ENCODE measurements around the gene PRDM13.
"Not testable (repeated sequence)": the region's sequence is repeated elsewhere in the genome, so short reads cannot be mapped to it uniquely, and the experiment has no call there.

PRDM13 gene

DNA sequence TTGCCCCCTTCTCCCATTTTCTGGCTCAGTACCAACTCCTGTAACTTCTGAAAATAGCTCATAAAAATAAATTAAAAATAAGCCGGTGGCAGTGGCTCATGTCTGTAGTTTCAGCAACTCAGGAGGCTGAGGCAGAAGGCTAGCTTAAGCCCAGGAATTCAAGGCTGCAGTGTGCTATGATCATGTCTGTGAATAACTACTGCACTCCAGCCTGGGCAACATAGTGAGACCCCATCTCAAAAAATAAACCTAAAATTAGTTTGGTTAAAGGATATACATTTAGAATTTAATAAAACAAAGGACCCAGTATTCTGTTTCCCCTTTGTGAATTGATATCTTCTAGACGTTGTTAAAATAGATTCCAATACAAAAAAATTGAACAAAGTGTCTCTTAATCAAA is 10.5 kb downstream of the PRDM13 start:
- TF ChIP-seq, protein P1, sequence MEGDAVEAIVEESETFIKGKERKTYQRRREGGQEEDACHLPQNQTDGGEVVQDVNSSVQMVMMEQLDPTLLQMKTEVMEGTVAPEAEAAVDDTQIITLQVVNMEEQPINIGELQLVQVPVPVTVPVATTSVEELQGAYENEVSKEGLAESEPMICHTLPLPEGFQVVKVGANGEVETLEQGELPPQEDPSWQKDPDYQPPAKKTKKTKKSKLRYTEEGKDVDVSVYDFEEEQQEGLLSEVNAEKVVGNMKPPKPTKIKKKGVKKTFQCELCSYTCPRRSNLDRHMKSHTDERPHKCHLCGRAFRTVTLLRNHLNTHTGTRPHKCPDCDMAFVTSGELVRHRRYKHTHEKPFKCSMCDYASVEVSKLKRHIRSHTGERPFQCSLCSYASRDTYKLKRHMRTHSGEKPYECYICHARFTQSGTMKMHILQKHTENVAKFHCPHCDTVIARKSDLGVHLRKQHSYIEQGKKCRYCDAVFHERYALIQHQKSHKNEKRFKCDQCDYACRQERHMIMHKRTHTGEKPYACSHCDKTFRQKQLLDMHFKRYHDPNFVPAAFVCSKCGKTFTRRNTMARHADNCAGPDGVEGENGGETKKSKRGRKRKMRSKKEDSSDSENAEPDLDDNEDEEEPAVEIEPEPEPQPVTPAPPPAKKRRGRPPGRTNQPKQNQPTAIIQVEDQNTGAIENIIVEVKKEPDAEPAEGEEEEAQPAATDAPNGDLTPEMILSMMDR (IDR thresholded peaks at IDR 0.05), result no peak
- no peak for TF ChIP-seq ZFX (IDR thresholded peaks at IDR 0.05; ENCODE audit: borderline replicate concordance)

DNA sequence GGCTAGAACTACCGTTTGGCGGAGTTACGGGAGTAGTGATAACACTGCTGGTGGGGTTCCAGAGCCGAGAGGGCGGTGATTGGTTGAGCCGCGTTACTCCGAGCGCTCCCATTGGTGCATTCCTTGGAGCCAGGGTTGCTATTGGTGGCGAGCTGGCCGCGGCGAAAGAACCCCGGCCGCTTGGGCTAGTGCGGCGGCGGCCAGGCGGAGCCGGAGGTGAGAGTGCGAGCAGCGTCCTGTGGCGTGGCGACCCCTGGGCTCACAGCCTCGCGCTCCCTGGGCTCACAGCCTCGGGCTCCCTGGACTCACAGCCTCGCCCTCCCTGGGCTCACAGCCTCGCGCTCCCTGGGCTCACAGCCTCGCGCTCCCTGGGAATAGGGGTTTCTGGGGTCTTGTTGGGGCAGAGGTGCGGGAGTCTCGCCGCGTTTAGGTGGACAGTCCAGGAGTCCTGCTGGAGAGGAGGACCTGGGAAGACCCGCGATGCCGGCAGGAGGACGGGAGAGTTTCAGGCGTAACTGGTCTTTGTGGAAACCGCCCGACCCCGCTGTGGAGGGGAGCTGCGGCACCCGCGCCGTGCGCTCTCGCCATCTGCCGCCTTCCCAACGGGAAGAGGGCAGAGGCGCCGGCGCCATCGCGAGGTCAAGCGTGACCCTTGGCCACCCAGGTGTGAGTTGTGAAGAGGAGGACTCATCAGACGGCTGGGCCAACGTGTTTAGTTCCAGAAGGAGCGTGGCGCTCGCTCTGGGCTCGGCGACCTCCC is 12.2 kb downstream of the PRDM13 start:
- H3K27ac ChIP-seq, result no peak overlapping the region
- TF ChIP-seq ZFX (IDR thresholded peaks at IDR 0.05; ENCODE audit: borderline replicate concordance), result no peak
- TF ChIP-seq, protein P1 (IDR thresholded peaks at IDR 0.05), result no peak

More for the DNA sequence above, 10.5 kb downstream of the PRDM13 start:
- H3K27ac ChIP-seq, result no peak overlapping the region

DNA sequence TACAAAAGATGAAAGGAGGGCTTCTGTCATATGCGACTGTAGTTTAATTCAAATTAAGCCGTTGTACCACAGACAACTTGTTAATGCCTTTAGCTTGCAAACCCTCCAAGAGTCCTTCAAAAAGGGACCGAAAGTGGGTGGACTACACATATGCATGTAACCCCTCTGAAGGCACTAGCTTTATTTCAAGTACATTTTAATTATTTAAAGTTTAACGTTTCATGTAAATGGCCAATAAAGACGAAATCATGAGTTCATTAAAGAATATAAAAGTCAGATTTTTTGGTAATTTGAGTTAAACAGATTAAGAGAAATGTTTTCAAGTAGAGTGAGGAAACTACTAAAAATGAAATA is 12.8 kb downstream of the PRDM13 start:
- TF ChIP-seq ZFX (IDR thresholded peaks at IDR 0.05; ENCODE audit: borderline replicate concordance), result no peak
- TF ChIP-seq, protein P1 (IDR thresholded peaks at IDR 0.05), result no peak
- H3K27ac ChIP-seq, result no peak overlapping the region

DNA sequence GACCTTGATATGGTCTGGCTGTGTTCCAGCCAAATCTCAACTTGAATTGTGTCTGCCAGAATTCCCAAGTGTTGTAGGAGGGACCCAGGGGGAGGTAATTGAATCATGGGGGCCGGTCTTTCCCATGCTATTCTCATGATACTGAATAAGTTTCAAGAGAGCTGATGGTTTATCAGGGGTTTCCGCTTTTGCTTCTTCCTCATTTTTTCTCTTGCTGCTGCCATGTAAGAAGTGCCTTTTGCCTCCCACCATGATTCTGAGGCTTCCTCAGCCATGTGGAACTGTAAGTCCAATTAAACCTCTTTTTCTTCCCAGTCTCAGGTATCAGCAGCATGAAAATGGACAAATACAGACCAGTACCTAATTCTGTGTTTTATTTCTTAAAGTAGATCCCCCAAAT is 15.4 kb downstream of the PRDM13 start:
- not testable (repeated sequence) for H3K27ac ChIP-seq

DNA sequence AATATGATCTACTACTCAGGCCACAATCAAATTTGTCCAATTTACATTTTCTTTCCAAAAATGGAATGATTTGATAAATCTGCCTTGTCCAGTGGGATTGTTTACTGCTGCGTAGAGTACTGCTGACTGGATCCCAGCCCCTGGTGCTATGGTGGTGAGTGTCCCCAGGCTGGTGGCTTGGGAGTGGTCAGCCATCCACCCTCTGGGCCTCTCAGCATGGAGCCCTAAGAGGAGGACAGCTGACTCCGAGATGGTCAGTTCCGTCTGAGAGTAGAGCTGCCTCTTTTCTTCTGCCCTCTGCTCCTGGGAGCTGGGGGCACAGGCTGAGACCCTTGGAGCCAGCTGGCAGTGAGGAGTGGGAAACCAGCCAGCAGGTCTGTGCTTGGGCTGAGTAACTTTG is 22.7 kb downstream of the PRDM13 start:
- no peak for TF ChIP-seq ZFX (IDR thresholded peaks at IDR 0.05; ENCODE audit: borderline replicate concordance)
- no peak overlapping the region for H3K27ac ChIP-seq

DNA sequence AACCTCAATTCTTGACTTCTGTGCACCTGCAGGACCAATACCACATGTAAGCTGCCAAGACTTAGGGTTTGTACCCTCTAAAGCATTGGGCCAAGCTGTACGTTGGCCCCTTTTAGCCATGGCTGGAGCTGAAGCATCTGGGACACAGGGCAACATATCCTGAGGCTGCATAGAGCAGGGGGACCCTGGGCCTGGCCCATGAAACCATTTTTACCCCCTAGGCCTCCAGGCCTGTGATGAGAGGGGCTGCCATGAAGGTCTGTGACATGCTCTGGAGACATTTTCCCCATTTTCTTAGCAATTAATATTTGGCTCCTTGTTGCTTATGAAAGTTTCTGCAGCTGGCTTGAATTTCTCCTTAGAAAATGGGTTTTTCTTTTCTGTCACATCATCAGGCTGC is 31.0 kb downstream of the PRDM13 start:
- TF ChIP-seq, protein P1 (IDR thresholded peaks at IDR 0.05), result no peak
- no peak for TF ChIP-seq ZFX (IDR thresholded peaks at IDR 0.05; ENCODE audit: borderline replicate concordance)

DNA sequence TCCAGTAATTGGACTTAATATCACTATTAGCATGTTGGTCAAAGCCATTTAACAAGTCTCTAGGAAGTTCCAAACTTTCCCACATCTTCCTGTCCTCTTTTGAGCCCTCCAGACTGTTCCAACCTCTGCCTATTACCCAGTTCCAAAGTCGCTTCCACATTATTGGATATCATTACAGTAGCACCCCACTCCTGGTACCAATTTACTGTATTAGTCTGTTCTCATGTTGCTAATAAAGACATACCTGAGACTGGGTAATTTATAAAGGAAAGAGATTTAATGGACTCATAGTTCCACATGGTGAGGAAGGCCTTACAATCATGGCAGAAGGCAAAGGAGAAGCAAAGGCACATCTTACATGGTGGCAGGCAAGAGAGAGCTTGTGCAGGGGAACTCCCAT is 31.7 kb downstream of the PRDM13 start:
- not testable (repeated sequence) for H3K27ac ChIP-seq

More for the DNA sequence above, 31.0 kb downstream of the PRDM13 start:
- no peak overlapping the region for H3K27ac ChIP-seq

DNA sequence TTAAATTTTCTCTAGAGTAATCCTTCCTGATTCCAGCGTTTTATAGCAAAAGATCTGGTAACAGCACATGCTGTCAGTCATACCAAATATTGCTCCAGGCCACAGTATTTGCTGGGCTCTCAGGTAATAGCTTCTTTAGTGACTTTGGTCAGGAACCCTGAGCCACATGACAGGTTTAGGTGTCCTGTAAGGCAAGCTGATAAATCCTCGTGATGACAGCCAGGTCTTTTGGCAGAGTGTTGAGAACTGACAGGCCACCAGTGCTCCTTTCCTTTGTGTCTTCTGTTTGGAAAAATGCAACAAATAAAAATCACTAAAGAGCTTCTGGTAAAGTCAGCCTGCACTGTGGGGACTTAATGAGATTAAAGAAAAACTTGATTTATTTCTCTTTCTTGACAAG is 34.6 kb downstream of the PRDM13 start:
- no peak overlapping the region for H3K27ac ChIP-seq
- TF ChIP-seq ZFX (IDR thresholded peaks at IDR 0.05; ENCODE audit: borderline replicate concordance), result no peak
- TF ChIP-seq, protein P1 (IDR thresholded peaks at IDR 0.05), result no peak

DNA sequence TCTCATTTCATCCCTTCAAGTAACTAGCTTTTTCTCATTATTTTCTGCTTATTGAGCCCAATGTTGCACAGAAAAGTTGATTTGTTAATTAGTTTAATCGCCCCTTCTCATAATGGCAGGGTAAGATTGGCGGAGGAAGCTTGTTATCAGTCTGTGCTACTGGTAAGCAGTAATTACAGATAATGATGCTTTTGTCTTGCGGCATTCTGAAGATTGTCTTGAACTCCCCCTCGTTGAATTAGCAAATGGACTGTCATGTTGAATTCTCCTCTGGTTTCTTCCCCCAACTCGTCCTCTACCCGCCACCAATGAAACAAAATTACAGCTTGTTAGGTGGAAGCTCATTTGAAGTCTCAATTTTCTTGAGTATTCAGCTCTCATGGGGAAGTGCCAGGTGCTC is 39.4 kb downstream of the PRDM13 start:
- H3K27ac ChIP-seq, result no peak overlapping the region
- TF ChIP-seq, protein P1 (IDR thresholded peaks at IDR 0.05), result no peak
- no peak for TF ChIP-seq ZFX (IDR thresholded peaks at IDR 0.05; ENCODE audit: borderline replicate concordance)

DNA sequence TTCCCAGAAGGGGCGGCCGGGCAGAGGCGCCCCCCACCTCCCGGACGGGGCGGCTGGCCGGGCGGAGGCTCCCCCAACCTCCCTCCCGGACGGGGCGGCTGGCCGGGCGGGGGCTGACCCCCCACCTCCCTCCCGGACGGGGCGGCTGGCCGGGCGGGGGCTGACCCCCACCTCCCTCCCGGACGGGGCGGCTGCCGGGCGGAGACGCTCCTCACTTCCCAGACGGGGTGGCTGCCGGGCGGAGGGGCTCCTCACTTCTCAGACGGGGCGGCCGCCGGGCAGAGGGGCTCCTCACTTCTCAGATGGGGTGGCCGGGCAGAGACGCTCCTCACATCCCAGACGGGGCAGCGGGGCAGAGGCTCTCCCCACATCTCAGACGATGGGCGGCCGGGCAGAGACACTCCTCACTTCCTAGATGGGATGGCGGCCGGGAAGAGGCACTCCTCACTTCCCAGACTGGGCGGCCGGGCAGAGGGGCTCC is 43.5 kb downstream of the PRDM13 start:
- not testable (repeated sequence) for H3K27ac ChIP-seq
